Activated CD8-positive, alpha-beta T cell treated with anti-CD3 and anti-CD28 coated beads for 36 hours (primary cell): ENCODE data around the gene SNX17. TPM values are rescaled to one million over a fixed set of nuclear protein-coding genes. Genes with fewer than 3 reads are reported as not detected.
A peak's percentile ranks its signal among the peaks of the same experiment; 100 is the strongest.

Experiments
- ATAC-seq: fragments of 200-7000 bp; cut with Tn5 transposase; one replicate; pipeline ENCODE4 v1.10.0; 2021; ENCODE audit warnings: mild to moderate bottlenecking, moderate library complexity
- CTCF ChIA-PET: fragments of 350-600 bp; sonication (Branson Sonifier 250); formaldehyde crosslinking; loops from one replicate; lab custom pipeline; 2021; ENCODE audit warnings: antibody characterized with exemption; lab: Charles Lee
- POLR2A ChIA-PET: fragments of 350-600 bp; sonication (Branson Sonifier 250); formaldehyde crosslinking; loops from one replicate; lab custom pipeline; 2021; ENCODE audit warnings: antibody characterized with exemption; lab: Charles Lee
- DNase-seq: peaks from one replicate; pipeline ENCODE4 v3.0.0-alpha.2; 2020
- H3K27ac Mint-ChIP-seq: one replicate; pipeline ENCODE4 v1.8.0; 2021; ENCODE audit warnings: mild to moderate bottlenecking, mixed read lengths
- H3K27me3 Mint-ChIP-seq: one replicate; pipeline ENCODE4 v1.8.0; 2021; ENCODE audit warnings: mixed read lengths
- H3K36me3 Mint-ChIP-seq: one replicate; pipeline ENCODE4 v1.8.0; 2021; ENCODE audit warnings: low read depth, mixed read lengths
- H3K4me1 Mint-ChIP-seq: one replicate; pipeline ENCODE4 v1.8.0; 2021; ENCODE audit warnings: low read depth, mixed read lengths
- H3K4me3 Mint-ChIP-seq: one replicate; pipeline ENCODE4 v1.8.0; 2021; ENCODE audit warnings: mild to moderate bottlenecking, moderate library complexity, mixed read lengths
- H3K9me3 Mint-ChIP-seq: one replicate; pipeline ENCODE4 v1.8.0; 2021; ENCODE audit warnings: mixed read lengths
- intact Hi-C: fragments of 100-400 bp; cut with micrococcal nuclease; formaldehyde crosslinking; loops from one replicate; pipeline ENCODE4 v1.10.0; 2022
- total RNA-seq, 2 experiments: library from RNA; stranded (reverse); gene quantifications; one replicate each; pipeline ENCODE4 v1.2.3, GENCODE V29; 2021
- TF ChIP-seq, protein P1 (sequence below): fragments of 200-600 bp; IDR thresholded peaks from one replicate; pipeline ENCODE4 v1.8.0; 2022; ENCODE audit warnings: antibody characterized with exemption, mild to moderate bottlenecking

SNX17 gene
- total RNA-seq, 2 experiments from 2014 or later, result 74.5 to 82.3 TPM

DNA sequence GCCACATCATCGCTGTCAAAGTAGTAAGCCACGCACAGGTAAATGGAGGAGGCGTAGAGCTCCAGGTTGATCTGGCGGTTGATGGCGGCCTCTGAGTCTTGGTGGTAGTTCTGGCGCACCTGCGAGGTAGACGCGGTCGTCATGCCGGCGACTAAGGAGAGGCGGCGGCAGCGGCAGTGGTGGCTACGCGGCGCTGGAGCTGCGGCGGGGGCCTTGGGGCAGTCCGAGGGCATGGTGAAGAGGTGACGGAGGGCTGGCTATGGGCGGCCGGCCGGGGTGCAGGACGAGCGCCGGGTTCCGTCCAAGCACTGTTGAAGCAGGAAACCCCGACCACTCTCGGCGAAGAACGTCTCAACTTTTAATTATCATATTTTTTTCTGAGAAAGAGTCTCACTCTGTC, 22.8 kb downstream of the SNX17 start:
- H3K9me3 Mint-ChIP-seq, result no peaks in the 10 kb centered on the region
- H3K27me3 Mint-ChIP-seq, result no peaks in the 10 kb centered on the region
- H3K36me3 Mint-ChIP-seq, result peaks cover 34% of the 10 kb centered on the region
- TF ChIP-seq, protein P1, sequence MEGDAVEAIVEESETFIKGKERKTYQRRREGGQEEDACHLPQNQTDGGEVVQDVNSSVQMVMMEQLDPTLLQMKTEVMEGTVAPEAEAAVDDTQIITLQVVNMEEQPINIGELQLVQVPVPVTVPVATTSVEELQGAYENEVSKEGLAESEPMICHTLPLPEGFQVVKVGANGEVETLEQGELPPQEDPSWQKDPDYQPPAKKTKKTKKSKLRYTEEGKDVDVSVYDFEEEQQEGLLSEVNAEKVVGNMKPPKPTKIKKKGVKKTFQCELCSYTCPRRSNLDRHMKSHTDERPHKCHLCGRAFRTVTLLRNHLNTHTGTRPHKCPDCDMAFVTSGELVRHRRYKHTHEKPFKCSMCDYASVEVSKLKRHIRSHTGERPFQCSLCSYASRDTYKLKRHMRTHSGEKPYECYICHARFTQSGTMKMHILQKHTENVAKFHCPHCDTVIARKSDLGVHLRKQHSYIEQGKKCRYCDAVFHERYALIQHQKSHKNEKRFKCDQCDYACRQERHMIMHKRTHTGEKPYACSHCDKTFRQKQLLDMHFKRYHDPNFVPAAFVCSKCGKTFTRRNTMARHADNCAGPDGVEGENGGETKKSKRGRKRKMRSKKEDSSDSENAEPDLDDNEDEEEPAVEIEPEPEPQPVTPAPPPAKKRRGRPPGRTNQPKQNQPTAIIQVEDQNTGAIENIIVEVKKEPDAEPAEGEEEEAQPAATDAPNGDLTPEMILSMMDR, result no peak
- H3K27ac Mint-ChIP-seq, result no peak overlapping the region
- no peak overlapping the region for H3K4me3 Mint-ChIP-seq
- ATAC-seq (no peak), DNase-seq (no peak)
- intact Hi-C loops, result no loop called here
- H3K4me1 Mint-ChIP-seq, result peaks cover 33% of the 10 kb centered on the region
- CTCF ChIA-PET, result no interaction called here
- POLR2A ChIA-PET, result interaction anchor here (0.9 to 1.8 kb wide), 2 partner anchors 9 to 13 kb away, joined by 3 to 6 read pairs; partner anchors contain the start of gene ZNF513

DNA sequence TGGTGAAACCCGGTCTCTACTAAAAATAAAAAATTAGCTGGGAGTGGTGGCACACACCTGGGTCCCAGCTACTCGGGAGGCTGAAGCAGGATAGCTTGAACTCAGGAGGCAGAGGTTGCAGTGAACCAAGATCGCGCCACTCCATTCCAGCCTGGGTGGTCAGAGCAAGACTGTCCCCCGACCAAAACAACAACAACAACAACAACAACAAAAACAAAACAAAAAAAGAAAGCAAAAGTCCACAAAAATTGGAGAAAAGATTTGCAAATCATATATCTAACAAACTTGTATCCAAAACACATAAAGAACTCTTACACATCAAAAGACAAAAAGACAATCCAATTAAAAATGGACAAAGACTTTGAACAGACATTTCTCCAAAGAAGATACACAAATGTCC, 28.5 kb downstream of the SNX17 start:
- H3K27me3 Mint-ChIP-seq, result no peaks in the 10 kb centered on the region
- H3K9me3 Mint-ChIP-seq, result no peaks in the 10 kb centered on the region

GRCh38 chr2:27400348-27401135, 30.1 kb downstream of the SNX17 start:
- intact Hi-C loops, result no loop called here
- H3K9me3 Mint-ChIP-seq, result no peaks in the 10 kb centered on the region
- POLR2A ChIA-PET, result interaction anchor here (0.6 to 0.9 kb wide), 4 partner anchors 9 to 584 kb away, joined by 3 to 6 read pairs (median 3); partner anchors contain the start of gene PPM1G

More for the DNA sequence above, 28.5 kb downstream of the SNX17 start:
- intact Hi-C loops, result no loop called here
- no peak overlapping the region for H3K4me3 Mint-ChIP-seq
- no peak for ATAC-seq
- H3K27ac Mint-ChIP-seq, result no peak overlapping the region
- H3K4me1 Mint-ChIP-seq, result peaks cover 32% of the 10 kb centered on the region
- peaks cover 35% of the 10 kb centered on the region for H3K36me3 Mint-ChIP-seq
- TF ChIP-seq, protein P1, result no peak
- no peak for DNase-seq
- ChIA-PET POLR2A (interaction anchor here (1.8 kb wide), 1 partner anchor 19 kb away, joined by 3 read pairs; no protein-coding TSS in a partner anchor), CTCF (interaction anchor here (1.6 kb wide), 1 partner anchor 11 kb away, joined by 3 read pairs; no protein-coding TSS in a partner anchor)

GRCh38 chr2:27407798-27408491, 37.5 kb downstream of the SNX17 start:
- CTCF ChIA-PET, result interaction anchor here (1.3 to 2.4 kb wide), 2 partner anchors 104 to 275 kb away, joined by 3 to 8 read pairs; no protein-coding TSS in a partner anchor
- TF ChIP-seq, protein P1, result peak; percentile 28
- ATAC-seq, result no peak
- H3K36me3 Mint-ChIP-seq, result peaks cover 26% of the 10 kb centered on the region
- H3K4me1 Mint-ChIP-seq, result peaks cover 43% of the 10 kb centered on the region
- peak overlapping the region; percentile 80 for H3K27ac Mint-ChIP-seq
- DNase-seq, result no peak
- intact Hi-C loops, result no loop called here
- peaks cover 2% of the 10 kb centered on the region for H3K9me3 Mint-ChIP-seq
- POLR2A ChIA-PET, result interaction anchor here (1.0 to 4.8 kb wide), 3 partner anchors 21 to 177 kb away, joined by 4 to 29 read pairs (median 6); partner anchors contain the start of genes NRBP1 and ZNF513
- peak overlapping the region; percentile 86 for H3K4me3 Mint-ChIP-seq
- peaks cover 2% of the 10 kb centered on the region for H3K27me3 Mint-ChIP-seq

More at GRCh38 chr2:27400348-27401135, 30.1 kb downstream of the SNX17 start:
- Mint-ChIP-seq H3K27ac (no peak overlapping the region), H3K4me3 (no peak overlapping the region), H3K27me3 (no peaks in the 10 kb centered on the region), H3K36me3 (peaks cover 34% of the 10 kb centered on the region), H3K4me1 (peaks cover 40% of the 10 kb centered on the region)
- TF ChIP-seq, protein P1, result no peak
- CTCF ChIA-PET, result interaction anchor here (0.9 to 1.5 kb wide), 2 partner anchors 15 to 31 kb away, joined by 4 read pairs; no protein-coding TSS in a partner anchor
- DNase-seq, result no peak
- ATAC-seq, result no peak
